Testis (tissue), 3 donors: ENCODE results near the gene METRNL. TPM values are rescaled to one million over a fixed set of nuclear protein-coding genes. Genes with fewer than 3 reads are reported as not detected.

Experiments
- DNase-seq: peaks from one replicate; pipeline ENCODE4 v3.0.0-alpha.2; 2019
- H3K27ac ChIP-seq, 2 donors: fragments of 200-600 bp; sonication (generic); one replicate each; pipeline ENCODE4 v1.5.1; 2019
- H3K27me3 ChIP-seq: fragments of 200-600 bp; sonication (generic); one replicate; pipeline ENCODE4 v1.5.1; 2019
- H3K36me3 ChIP-seq: fragments of 200-600 bp; sonication (generic); one replicate; pipeline ENCODE4 v1.5.1; 2017; ENCODE audit warnings: low read depth; ENCODE audit errors: missing control alignments
- H3K4me1 ChIP-seq: fragments of 200-600 bp; sonication (generic); one replicate; pipeline ENCODE4 v1.5.1; 2019
- H3K4me3 ChIP-seq, 2 donors: fragments of 200-600 bp; sonication (generic); one replicate each; pipeline ENCODE4 v1.5.1; 2017 to 2019
- H3K9me3 ChIP-seq: fragments of 200-600 bp; sonication (generic); one replicate; pipeline ENCODE4 v1.5.1; 2017
- CTCF ChIP-seq, 3 experiments: fragments of 450-650 bp in 2 of 3; fragments of 200-600 bp in 1 of 3; sonication (generic) in 1 of 3; IDR thresholded peaks; one replicate each; pipeline ENCODE4 v1.5.1; 2016 to 2019; ENCODE audit warnings: antibody characterized with exemption in 3 of 3, mild to moderate bottlenecking in 2 of 3, moderate library complexity in 1 of 3
- POLR2A ChIP-seq: fragments of 450-650 bp; IDR thresholded peaks from one replicate; pipeline ENCODE4 v1.6.1; 2017; ENCODE audit warnings: antibody characterized with exemption, mild to moderate bottlenecking, moderate library complexity
- WGBS, 2 donors: methylation state at CpG; one replicate each; pipeline ENCODE4 v1.1.5; 2018; 5-methylcytosine and 5-hydroxymethylcytosine counted together
- intact Hi-C: fragments of 100-400 bp; cut with DNase I; formaldehyde crosslinking; loops from one replicate; pipeline ENCODE4 v1.15.1; 2023; ENCODE audit warnings: low total_unique reads
- polyA plus RNA-seq: library from polyadenylated mRNA; stranded (reverse); fragments of 350-450 nt; fragmentation: Illumina TruSeq; extraction: RNeasy Lipid Tissue Mini Kit (QIAGEN cat#74804); gene quantifications from one replicate; pipeline ENCODE4 v1.2.3, GENCODE V29; 2014; ENCODE audit warnings: low read depth, low replicate concordance; ENCODE audit not compliant: insufficient read depth
- total RNA-seq, 2 donors: library from RNA; depleted of rRNA; stranded (reverse); fragments of >200 nt; gene quantifications; one replicate each; pipeline ENCODE4 v1.2.3, GENCODE V29; 2016

The METRNL gene
- total and polyA plus RNA-seq, 3 donors from 2014 or later: 54.6 to 86.1 (median 56.1) TPM

GRCh38 chr17:83056583-83057396 is 22.6 kb upstream of the METRNL start:
- intact Hi-C loops: no loop called here
- Histone ChIP-seq H3K27me3 (no peaks in the 10 kb centered on the region), H3K36me3 (no peaks in the 10 kb centered on the region), H3K4me1 (peaks cover 17% of the 10 kb centered on the region), H3K4me3 (no peak overlapping the region), H3K27ac (no peak overlapping the region), H3K9me3 (no peaks in the 10 kb centered on the region)
- DNase-seq: no peak
- TF ChIP-seq CTCF (IDR thresholded peaks at IDR 0.05) (no peak), POLR2A (no peak)
- 85 to 88% methylated on average over 17 to 30 of the region's 30 CpGs for WGBS, 2 donors

GRCh38 chr17:83057397-83057761 is 22.0 kb upstream of the METRNL start:
- H3K9me3 ChIP-seq: no peaks in the 10 kb centered on the region
- no peaks in the 10 kb centered on the region for H3K36me3 ChIP-seq
- 72 to 79% methylated on average over 7 to 14 of the region's 14 CpGs for WGBS, 2 donors
- intact Hi-C loops: no loop called here
- no peak overlapping the region for H3K4me3 ChIP-seq
- TF ChIP-seq POLR2A: no peak
- TF ChIP-seq CTCF (IDR thresholded peaks at IDR 0.05): no peak
- peaks cover 12% of the 10 kb centered on the region for H3K4me1 ChIP-seq
- no peak overlapping the region for H3K27ac ChIP-seq
- H3K27me3 ChIP-seq: no peaks in the 10 kb centered on the region
- no peak for DNase-seq

- intact Hi-C loops: no loop called here
- no peak for DNase-seq
- WGBS, 2 donors: 85 to 88% methylated on average over 11 to 19 of the region's 19 CpGs
These were observed 21.6 kb upstream of the METRNL start for GRCh38 chr17:83057793-83058265.

GRCh38 chr17:83058266-83058798 is 21.1 kb upstream of the METRNL start:
- WGBS, 2 donors: 94 to 97% methylated on average over 19 to 20 of the region's 20 CpGs
- intact Hi-C loops: no loop called here
- no peak for DNase-seq

More at GRCh38 chr17:83057793-83058265, 21.6 kb upstream of the METRNL start:
- no peaks in the 10 kb centered on the region for H3K9me3 ChIP-seq
- TF ChIP-seq POLR2A: no peak
- TF ChIP-seq CTCF (IDR thresholded peaks at IDR 0.05): no peak
- no peak overlapping the region for H3K4me3 ChIP-seq
- peaks cover 12% of the 10 kb centered on the region for H3K4me1 ChIP-seq
- no peak overlapping the region for H3K27ac ChIP-seq
- no peaks in the 10 kb centered on the region for H3K36me3 ChIP-seq
- H3K27me3 ChIP-seq: no peaks in the 10 kb centered on the region

More at GRCh38 chr17:83058266-83058798, 21.1 kb upstream of the METRNL start:
- Histone ChIP-seq H3K36me3 (no peaks in the 10 kb centered on the region), H3K4me3 (no peak overlapping the region), H3K4me1 (peaks cover 6% of the 10 kb centered on the region), H3K27ac (no peak overlapping the region), H3K9me3 (no peaks in the 10 kb centered on the region), H3K27me3 (no peaks in the 10 kb centered on the region)
- no peak for TF ChIP-seq POLR2A
- no peak for TF ChIP-seq CTCF (IDR thresholded peaks at IDR 0.05)
